Ascending aorta (tissue), 2 donors: ENCODE results near the gene ULK4. TPM values are rescaled to one million over a fixed set of nuclear protein-coding genes. Genes with fewer than 3 reads are reported as not detected.
A peak's percentile ranks its signal among the peaks of the same experiment; 100 is the strongest.
"Not testable (repeated sequence)": the region's sequence is repeated elsewhere in the genome, so short reads cannot be mapped to it uniquely, and the experiment has no call there.

Source experiments
- DNase-seq, 2 donors: peaks; one replicate each; pipeline ENCODE4 v3.0.0-alpha.2; 2019; ENCODE audit warnings: low spot score in 2 of 2
- H3K27ac ChIP-seq, 2 donors: fragments of 200-600 bp; sonication (generic); one replicate each; pipeline ENCODE4 v1.5.1; 2016 to 2017; ENCODE audit warnings: mild to moderate bottlenecking in 1 of 2
- H3K27me3 ChIP-seq: fragments of 200-600 bp; sonication (generic); one replicate; pipeline ENCODE4 v1.5.1; 2017
- H3K36me3 ChIP-seq, 2 donors: fragments of 200-600 bp; sonication (generic); one replicate each; pipeline ENCODE4 v1.5.1; 2016
- H3K4me1 ChIP-seq, 2 donors: fragments of 200-600 bp; sonication (generic); one replicate each; pipeline ENCODE4 v1.5.1; 2016 to 2017; ENCODE audit warnings: mild to moderate bottlenecking in 1 of 2
- H3K4me3 ChIP-seq, 2 donors: fragments of 200-600 bp; sonication (generic); one replicate each; pipeline ENCODE4 v1.5.1; 2016 to 2017; ENCODE audit warnings: mild to moderate bottlenecking in 1 of 2
- H3K9me3 ChIP-seq, 2 donors: fragments of 200-600 bp; sonication (generic); one replicate each; pipeline ENCODE4 v1.5.1; 2016
- CTCF ChIP-seq, 3 experiments: fragments of 200-600 bp in 2 of 3; fragments of 450-650 bp in 1 of 3; sonication (generic) in 2 of 3; IDR thresholded peaks; one replicate each; pipeline ENCODE4 v1.5.1; 2016 to 2019; ENCODE audit warnings: antibody characterized with exemption in 3 of 3, mild to moderate bottlenecking in 1 of 3, moderate library complexity in 1 of 3
- intact Hi-C: fragments of 100-400 bp; cut with DNase I; formaldehyde crosslinking; loops from one replicate; pipeline ENCODE4 v1.15.1; 2023
- total RNA-seq: library from RNA; depleted of rRNA; stranded (reverse); fragments of >200 nt; gene quantifications from one replicate; pipeline ENCODE4 v1.1.0, GENCODE V29; 2016

ULK4 gene
- total RNA-seq, 1 donor from 2014 or later = 4.2 TPM

- TF ChIP-seq CTCF (IDR thresholded peaks at IDR 0.05) = no peak
- no peaks in the 10 kb centered on the region for H3K27me3 ChIP-seq
- no peaks in the 10 kb centered on the region for H3K9me3 ChIP-seq
- no peak for DNase-seq
- intact Hi-C loops = no loop called here
- H3K27ac ChIP-seq = no peak overlapping the region
- no peaks in the 10 kb centered on the region for H3K36me3 ChIP-seq
- H3K4me1 ChIP-seq = no peaks in the 10 kb centered on the region
- H3K4me3 ChIP-seq = no peak overlapping the region
Observed at GRCh38 chr3:41705893-41706292, 256.0 kb downstream of the ULK4 start.

GRCh38 chr3:41701191-41701698 is 260.7 kb downstream of the ULK4 start:
- no peak overlapping the region for H3K4me3 ChIP-seq
- no peaks in the 10 kb centered on the region for H3K4me1 ChIP-seq
- TF ChIP-seq CTCF (IDR thresholded peaks at IDR 0.05) = no peak
- DNase-seq = no peak
- intact Hi-C loops = no loop called here
- no peaks in the 10 kb centered on the region for H3K9me3 ChIP-seq
- H3K27me3 ChIP-seq = no peaks in the 10 kb centered on the region
- no peaks in the 10 kb centered on the region for H3K36me3 ChIP-seq
- H3K27ac ChIP-seq = no peak overlapping the region

GRCh38 chr3:41700155-41700554 is 261.7 kb downstream of the ULK4 start:
- Histone ChIP-seq H3K9me3 (no peaks in the 10 kb centered on the region), H3K27me3 (no peaks in the 10 kb centered on the region), H3K27ac (no peak overlapping the region), H3K36me3 (no peaks in the 10 kb centered on the region), H3K4me3 (no peak overlapping the region), H3K4me1 (no peaks in the 10 kb centered on the region)
- TF ChIP-seq CTCF (IDR thresholded peaks at IDR 0.05) = no peak
- intact Hi-C loops = no loop called here
- DNase-seq = no peak

GRCh38 chr3:41698898-41699297 is 263.0 kb downstream of the ULK4 start:
- Histone ChIP-seq H3K36me3 (no peaks in the 10 kb centered on the region), H3K4me3 (no peak overlapping the region), H3K9me3 (no peaks in the 10 kb centered on the region), H3K27ac (no peak overlapping the region), H3K27me3 (no peaks in the 10 kb centered on the region), H3K4me1 (no peaks in the 10 kb centered on the region)
- intact Hi-C loops = no loop called here
- no peak for TF ChIP-seq CTCF (IDR thresholded peaks at IDR 0.05)
- DNase-seq = no peak

- H3K27me3 ChIP-seq = no peaks in the 10 kb centered on the region
- no peaks in the 10 kb centered on the region for H3K36me3 ChIP-seq
- no peaks in the 10 kb centered on the region for H3K9me3 ChIP-seq
- intact Hi-C loops = no loop called here
- H3K4me1 ChIP-seq = no peaks in the 10 kb centered on the region
- H3K4me3 ChIP-seq = no peak overlapping the region
- no peak overlapping the region for H3K27ac ChIP-seq
- TF ChIP-seq CTCF (IDR thresholded peaks at IDR 0.05) = no peak
- no peak for DNase-seq
Observed at GRCh38 chr3:41697702-41698101, 264.2 kb downstream of the ULK4 start.

GRCh38 chr3:41695806-41696205 is 266.1 kb downstream of the ULK4 start:
- DNase-seq, H3K4me3 ChIP-seq, intact Hi-C loops, H3K9me3 ChIP-seq, H3K27me3 ChIP-seq, H3K27ac ChIP-seq, H3K4me1 ChIP-seq, H3K36me3 ChIP-seq: not testable (repeated sequence)
- peak in 1 of 3 experiments; percentile 18 for TF ChIP-seq CTCF (IDR thresholded peaks at IDR 0.05)
